ENCODE measurements around the gene HBD. TPM values are rescaled to one million over a fixed set of nuclear protein-coding genes. Genes with fewer than 3 reads are reported as not detected.

The HBD gene
- total RNA-seq, 1 donor from 2014 or later: not detected

- DNase-seq (ENCODE audit: missing footprints): peak; percentile 32
- intact Hi-C loops (cut with DNase I): no loop called here
- ATAC-seq: no peak
Measured at GRCh38 chr11:5210376-5210885, 23.9 kb downstream of the HBD start.

GRCh38 chr11:5204787-5205186 is 29.5 kb downstream of the HBD start:
- DNase-seq (ENCODE audit: missing footprints) (no peak), ATAC-seq (no peak)
- intact Hi-C loops (cut with DNase I): loop anchor here (5.0 kb wide), 2 partner anchors 163 to 178 kb away; partner anchors contain the start of gene OR51M1

DNA sequence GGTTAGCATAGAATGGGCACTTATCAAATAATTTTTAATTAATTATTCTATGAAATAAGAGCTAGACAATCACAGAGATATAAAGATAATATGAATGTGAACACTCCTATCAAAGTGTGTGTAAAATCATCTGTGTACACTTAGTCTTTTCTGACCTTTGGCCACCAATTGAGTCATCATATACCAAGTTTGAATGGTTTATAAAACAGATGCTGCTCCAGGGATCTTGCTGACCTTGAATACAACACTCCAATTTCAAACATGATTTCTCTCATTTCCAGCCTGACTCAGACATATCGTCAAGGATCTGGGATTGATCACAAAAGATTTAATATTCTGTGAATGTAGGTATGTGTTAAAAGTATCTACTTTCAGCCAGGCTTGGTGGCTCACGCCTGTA is 30.9 kb downstream of the HBD start:
- intact Hi-C loops (cut with DNase I): loop anchor here (5.0 kb wide), 2 partner anchors 164 to 179 kb away; partner anchors contain the start of gene OR51M1
- ATAC-seq: no peak
- no peak for DNase-seq (ENCODE audit: missing footprints)

DNA sequence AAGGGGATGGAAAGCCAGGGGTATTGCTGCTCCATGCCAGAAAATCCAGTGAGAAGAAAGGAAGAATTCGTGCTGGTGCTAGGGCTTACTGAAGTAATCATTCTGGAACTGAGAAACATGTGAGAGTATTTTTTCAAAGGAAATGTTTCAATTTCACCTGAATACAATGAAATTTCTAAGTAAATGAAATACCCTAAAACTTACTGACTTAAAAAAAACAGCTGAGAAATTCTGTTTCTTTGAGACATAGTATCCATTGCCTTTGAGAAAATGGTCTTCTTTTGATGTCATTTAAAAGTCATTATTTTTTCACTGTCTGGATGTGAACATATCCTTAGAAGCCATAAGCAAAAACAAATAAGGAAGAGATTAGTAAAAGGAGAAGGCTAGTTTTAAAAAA is 33.7 kb downstream of the HBD start, which contains the start of gene OR51V1:
Gene OR51V1 (minus strand): TSS at position 101 of the 400 bp plus-strand sequence. CDS start 0 bp downstream, at position 101.
- DNase-seq (ENCODE audit: missing footprints) (no peak), ATAC-seq (no peak)
- intact Hi-C loops (cut with DNase I): loop anchor here (5.0 kb wide), 2 partner anchors 167 to 182 kb away; partner anchors contain the start of gene OR51M1

GRCh38 chr11:5198285-5198684 is 36.0 kb downstream of the HBD start:
- no peak for ATAC-seq
- intact Hi-C loops (cut with DNase I): no loop called here

DNA sequence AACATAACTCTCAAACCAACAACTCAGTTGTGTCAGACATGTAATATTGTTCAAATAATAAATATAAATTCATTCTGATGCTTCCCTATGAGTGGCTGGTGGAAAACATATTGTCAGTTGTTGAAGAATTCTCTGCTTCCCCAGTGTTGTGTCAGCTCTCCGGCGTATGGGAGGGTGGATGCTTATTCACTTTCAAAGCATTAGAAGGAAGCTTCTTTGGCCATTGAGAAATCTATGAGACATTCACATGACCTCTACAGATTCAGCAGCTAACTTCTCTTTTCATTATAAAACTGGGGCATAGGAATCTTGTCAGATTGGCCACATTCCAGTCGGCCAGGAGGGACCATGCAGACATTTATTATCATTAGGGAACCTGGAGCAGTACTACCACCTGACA is 36.7 kb downstream of the HBD start:
- intact Hi-C loops (cut with DNase I): no loop called here
- ATAC-seq: no peak

More at GRCh38 chr11:5198285-5198684, 36.0 kb downstream of the HBD start:
- no peak for DNase-seq (ENCODE audit: missing footprints)

DNA sequence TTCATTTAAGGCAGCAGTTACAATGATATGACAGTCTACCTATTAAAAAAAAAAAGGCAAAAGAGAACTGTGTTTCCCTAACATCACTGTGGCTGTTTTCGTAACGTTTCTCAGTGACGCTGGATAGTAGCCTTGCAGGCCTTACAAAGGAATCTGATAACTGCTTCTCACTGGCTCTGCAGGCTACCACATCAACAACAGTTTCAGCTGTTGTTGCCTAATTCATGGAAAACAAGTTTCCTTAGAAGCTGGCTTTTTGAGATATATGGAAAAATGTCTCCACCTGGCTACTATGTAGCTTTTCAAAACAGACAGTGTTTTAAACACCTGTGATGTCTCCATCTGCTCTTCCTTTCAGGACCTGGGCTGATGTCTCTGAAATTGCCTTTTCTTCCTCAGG is 37.6 kb downstream of the HBD start:
- DNase-seq (ENCODE audit: missing footprints): no peak
- intact Hi-C loops (cut with DNase I): no loop called here
- ATAC-seq: no peak

More for the DNA sequence above, 36.7 kb downstream of the HBD start:
- no peak for DNase-seq (ENCODE audit: missing footprints)

DNA sequence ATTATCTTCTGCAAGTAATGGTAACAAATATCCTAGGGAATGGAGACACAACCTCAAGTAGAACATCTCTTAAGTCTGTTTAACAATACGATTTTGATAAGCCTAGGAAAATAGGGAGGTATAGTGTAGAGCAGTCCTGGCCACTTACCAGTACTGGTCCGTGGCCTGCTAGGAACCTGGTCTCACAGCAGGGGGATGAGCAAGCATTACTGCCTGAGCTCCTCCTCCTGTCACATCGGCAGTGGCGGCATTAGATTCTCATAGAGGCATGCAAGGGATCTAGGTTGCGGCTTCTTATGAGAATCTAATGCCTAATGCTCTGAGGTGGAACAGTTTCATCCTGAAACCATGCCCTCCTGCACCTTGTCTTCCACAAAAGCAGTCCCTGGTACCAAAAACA is 38.2 kb downstream of the HBD start:
- ATAC-seq (no peak), DNase-seq (ENCODE audit: missing footprints) (no peak)
- intact Hi-C loops (cut with DNase I): no loop called here

DNA sequence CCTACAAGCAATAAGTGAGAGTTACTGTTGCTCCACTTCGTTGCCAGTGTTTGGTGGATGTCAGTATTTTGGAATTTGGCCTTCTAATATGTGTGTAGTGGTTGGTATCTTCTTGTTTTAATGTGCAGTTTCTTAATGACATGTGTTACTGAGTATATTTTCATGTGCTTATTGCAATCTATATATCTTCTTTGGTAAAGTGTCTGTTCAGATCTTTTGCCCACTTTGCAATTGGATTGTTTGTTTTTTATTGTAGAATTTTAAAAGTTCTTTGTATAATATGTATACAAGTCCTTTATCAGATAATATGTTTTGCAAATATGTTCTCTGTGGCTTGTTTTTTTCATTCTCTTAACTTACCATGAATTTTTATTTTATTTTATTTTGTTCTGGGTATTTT is 41.5 kb downstream of the HBD start:
- no peak for ATAC-seq
- intact Hi-C loops (cut with DNase I): no loop called here
- no peak for DNase-seq (ENCODE audit: missing footprints)

DNA sequence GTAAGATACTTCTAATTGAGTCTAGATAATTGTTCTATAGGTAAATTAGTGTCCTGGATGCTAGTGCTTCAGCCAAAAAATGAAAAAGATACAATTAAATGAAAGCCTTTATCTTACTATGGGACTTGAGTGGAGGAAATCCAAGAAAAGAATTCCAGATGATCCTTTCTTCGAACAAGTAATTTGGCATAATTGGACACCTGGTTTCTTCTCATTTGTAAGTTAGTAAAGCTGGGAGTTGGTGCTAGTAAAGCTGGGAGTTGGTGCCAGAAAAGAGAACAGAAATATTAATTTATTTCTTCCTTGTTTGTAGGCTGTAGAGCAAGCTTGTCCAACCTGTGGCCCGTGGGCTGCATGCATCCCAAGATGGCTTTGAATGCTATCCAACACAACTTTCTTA is 46.1 kb downstream of the HBD start:
- ATAC-seq: no peak
- intact Hi-C loops (cut with DNase I): no loop called here
- no peak for DNase-seq (ENCODE audit: missing footprints)

Other genes starting within 250 kb of the HBD start
- not detected for gene OR51L1, start 239.6 kb downstream of the HBD start, total RNA-seq
- not detected for gene OR52J3, start 188.0 kb downstream of the HBD start, total RNA-seq
- not detected for gene OR52E2, start 174.9 kb downstream of the HBD start, total RNA-seq
- gene OR52E1, start 164.9 kb downstream of the HBD start, total RNA-seq: not detected
- not detected for gene OR52A5, start 96.1 kb downstream of the HBD start, total RNA-seq
- gene OR52A1, start 79.7 kb downstream of the HBD start, total RNA-seq: not detected
- not detected for gene OR51V1, start 33.8 kb downstream of the HBD start, total RNA-seq
- gene HBB, start 7.4 kb downstream of the HBD start, total RNA-seq: 140 TPM
- not detected for gene HBG1, start 15.4 kb upstream of the HBD start, total RNA-seq
- gene HBG2, start 20.3 kb upstream of the HBD start, total RNA-seq: not detected
- not detected for gene HBE1, start 35.5 kb upstream of the HBD start, total RNA-seq
- gene OR51B4, start 67.5 kb upstream of the HBD start, total RNA-seq: not detected
- gene OR51B2, start 89.8 kb upstream of the HBD start, total RNA-seq: not detected
- not detected for gene OR51B5, start 109.0 kb upstream of the HBD start, total RNA-seq
- gene OR51B6, start 117.0 kb upstream of the HBD start, total RNA-seq: not detected
- not detected for gene OR51M1, start 149.3 kb upstream of the HBD start, total RNA-seq
- gene OR51Q1, start 187.6 kb upstream of the HBD start, total RNA-seq: not detected
- gene OR51I1, start 207.0 kb upstream of the HBD start, total RNA-seq: not detected
- not detected for gene OR51I2, start 214.8 kb upstream of the HBD start, total RNA-seq